NCI-H1417 (cell line): ENCODE measurements around the gene IKZF4.
"Not testable (repeated sequence)": the region's sequence is repeated elsewhere in the genome, so short reads cannot be mapped to it uniquely, and the experiment has no call there.

Source experiments
- DNase-seq, 3 experiments: peaks; one replicate each; lab custom pipeline; 2025; lab: John Stamatoyannopoulos, UW

IKZF4 gene

GRCh38 chr12:55999522-55999921 is 21.3 kb upstream of the IKZF4 start:
- DNase-seq = not testable (repeated sequence)

- not testable (repeated sequence) for DNase-seq
Measured at GRCh38 chr12:55999999-56000540, 20.8 kb upstream of the IKZF4 start.

GRCh38 chr12:56001487-56002100 is 19.2 kb upstream of the IKZF4 start:
- no peak for DNase-seq

GRCh38 chr12:56003376-56003775 is 17.5 kb upstream of the IKZF4 start:
- DNase-seq = not testable (repeated sequence)

GRCh38 chr12:56004211-56004610 is 16.6 kb upstream of the IKZF4 start:
- no peak for DNase-seq

- peak; percentile 80 to 93 (median 93) for DNase-seq
Measured at GRCh38 chr12:56007564-56008559, 13.0 kb upstream of the IKZF4 start.

- no peak for DNase-seq
Measured at GRCh38 chr12:56010111-56010570, 10.7 kb upstream of the IKZF4 start.

GRCh38 chr12:56011509-56012090 is 9.2 kb upstream of the IKZF4 start:
- DNase-seq = no peak

GRCh38 chr12:56013482-56013881 is 7.4 kb upstream of the IKZF4 start:
- DNase-seq = no peak

- DNase-seq = no peak
Measured at GRCh38 chr12:56014205-56014604, 6.6 kb upstream of the IKZF4 start.

- DNase-seq = no peak
Measured at GRCh38 chr12:56017181-56017580, 3.7 kb upstream of the IKZF4 start.

GRCh38 chr12:56018356-56018755 is 2.5 kb upstream of the IKZF4 start:
- DNase-seq = no peak

- no peak for DNase-seq
Measured at GRCh38 chr12:56021889-56022497, 1.1 kb downstream of the IKZF4 start.

GRCh38 chr12:56028511-56029165 is 7.8 kb downstream of the IKZF4 start:
- DNase-seq = no peak

GRCh38 chr12:56029166-56029519 is 8.3 kb downstream of the IKZF4 start:
- DNase-seq = no peak

- DNase-seq = peak; percentile 17 to 70 (median 21)
Measured at GRCh38 chr12:56029666-56030293, 8.9 kb downstream of the IKZF4 start.

GRCh38 chr12:56031987-56032386 is 11.1 kb downstream of the IKZF4 start:
- DNase-seq = no peak

GRCh38 chr12:56034586-56035332 is 13.9 kb downstream of the IKZF4 start:
- no peak for DNase-seq

- no peak for DNase-seq
Measured at GRCh38 chr12:56037161-56037560, 16.3 kb downstream of the IKZF4 start.

GRCh38 chr12:56038022-56038655 is 17.3 kb downstream of the IKZF4 start:
- DNase-seq = no peak
